ENCODE measurements around the gene GBP1.
A peak's percentile ranks its signal among the peaks of the same experiment; 100 is the strongest.
"Not testable (repeated sequence)": the region's sequence is repeated elsewhere in the genome, so short reads cannot be mapped to it uniquely, and the experiment has no call there.

The GBP1 gene

DNA sequence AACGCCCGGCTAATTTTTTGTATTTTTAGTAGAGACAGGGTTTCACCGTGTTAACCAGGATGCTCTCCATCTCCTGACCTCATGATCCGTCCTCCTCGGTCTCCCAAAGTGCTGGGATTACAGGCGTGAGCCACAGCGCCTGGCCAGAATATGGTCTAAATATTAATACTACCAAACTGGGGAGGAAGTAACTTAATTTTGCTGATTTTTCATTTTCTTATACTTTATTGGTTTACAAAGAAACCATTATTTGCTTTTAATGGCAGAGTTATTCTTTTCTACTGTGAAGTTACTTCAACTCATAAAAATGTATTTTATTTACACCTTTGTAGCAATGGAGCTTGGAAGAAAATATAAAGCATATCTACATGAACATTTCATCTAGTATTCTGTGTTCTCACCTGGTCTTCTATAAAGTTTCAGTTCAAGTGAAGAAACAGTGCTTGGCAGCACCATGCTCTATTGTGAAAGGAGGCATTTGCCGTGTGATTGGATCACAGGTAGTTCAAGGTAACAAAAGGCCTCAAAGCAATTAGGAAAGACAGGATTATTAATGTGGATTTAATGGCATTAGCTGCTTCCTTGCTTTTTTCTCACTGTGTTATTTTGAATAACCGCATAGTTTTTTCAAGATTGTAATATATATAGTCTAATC, 13.6 kb downstream of the GBP1 start:
- DNase-seq, result no peak

DNA sequence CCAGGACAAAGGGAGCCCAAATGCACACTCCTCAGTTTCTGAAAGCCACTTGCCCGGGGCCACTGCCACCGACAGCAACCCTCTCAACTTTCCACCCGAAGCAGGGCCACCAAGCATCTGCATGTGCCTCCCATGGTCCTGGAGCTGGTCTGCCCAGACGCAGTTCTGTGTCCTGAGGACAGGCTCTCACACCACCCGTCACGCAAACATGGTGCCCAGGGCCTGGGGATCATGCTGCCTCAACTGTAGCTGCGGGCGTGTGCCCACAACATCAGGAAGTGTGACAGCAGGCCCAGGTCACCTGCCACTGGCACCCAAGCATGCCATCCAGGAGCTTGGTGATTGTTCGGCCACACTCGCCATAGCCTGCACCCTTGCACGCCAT, 14.4 kb downstream of the GBP1 start:
- DNase-seq, result no peak

- DNase-seq, result not testable (repeated sequence)
These were observed 14.9 kb downstream of the GBP1 start for GRCh38 chr1:89049901-89050648.

GRCh38 chr1:89049187-89049586, 15.8 kb downstream of the GBP1 start:
- DNase-seq, result not testable (repeated sequence)

GRCh38 chr1:89047734-89048133, 17.3 kb downstream of the GBP1 start:
- DNase-seq, result no peak

- peak; percentile 35 for DNase-seq
These were observed 18.5 kb downstream of the GBP1 start for GRCh38 chr1:89046318-89047183.

DNA sequence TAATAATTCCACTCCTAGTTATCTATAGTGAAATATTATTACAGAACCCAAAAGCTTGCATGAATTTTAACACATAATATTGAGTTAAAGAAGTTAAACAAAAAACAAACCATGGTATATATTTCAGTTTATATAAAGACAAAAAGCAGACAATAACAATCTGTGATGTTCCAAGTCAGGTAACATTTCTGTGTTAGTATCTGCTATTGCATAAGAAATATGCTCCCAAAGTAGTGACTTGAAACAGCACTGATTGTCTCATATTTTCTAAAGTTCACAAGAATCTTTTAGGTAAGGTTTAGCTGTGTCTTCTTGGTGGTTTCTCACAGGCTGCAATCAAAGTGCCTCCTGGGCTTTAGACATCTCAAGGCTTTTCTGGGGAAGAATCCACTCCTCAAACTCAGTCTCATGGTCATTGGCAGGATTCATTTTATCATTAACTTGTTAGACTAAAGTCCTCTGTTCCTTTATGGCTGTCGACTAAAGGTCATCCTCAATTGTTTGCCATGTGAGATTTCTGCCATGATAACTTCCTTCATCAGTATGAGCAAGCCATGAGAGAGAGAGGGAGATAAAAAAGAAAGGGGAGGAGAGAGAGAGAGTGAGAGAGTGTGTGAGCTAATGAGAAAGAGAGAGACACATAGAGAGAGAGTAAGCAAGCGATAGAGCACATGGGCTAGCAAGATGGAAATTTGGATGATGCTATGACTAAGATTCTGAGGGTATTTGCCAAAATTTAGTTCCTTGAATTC, 19.9 kb downstream of the GBP1 start:
- DNase-seq, result no peak

DNA sequence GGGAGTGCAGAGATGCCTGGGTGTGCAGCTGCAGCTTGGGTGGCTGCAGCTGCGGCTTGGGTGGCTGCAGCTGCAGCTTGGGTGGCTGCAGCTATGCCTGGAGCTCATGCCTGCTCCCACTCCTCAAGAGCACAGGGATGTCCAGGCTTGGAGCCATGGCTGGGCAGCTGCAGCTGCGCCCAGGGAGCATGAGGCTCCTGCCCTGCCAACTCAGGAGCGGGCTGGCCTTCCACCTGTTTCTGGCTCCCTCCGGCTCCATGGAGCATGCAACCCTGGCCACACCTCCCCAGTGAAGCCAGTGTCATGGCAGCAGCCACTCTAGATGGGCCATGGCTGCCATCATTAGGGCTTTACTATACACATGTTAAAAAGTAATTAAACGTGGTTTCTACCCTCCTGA, 21.1 kb downstream of the GBP1 start:
- DNase-seq, result no peak

DNA sequence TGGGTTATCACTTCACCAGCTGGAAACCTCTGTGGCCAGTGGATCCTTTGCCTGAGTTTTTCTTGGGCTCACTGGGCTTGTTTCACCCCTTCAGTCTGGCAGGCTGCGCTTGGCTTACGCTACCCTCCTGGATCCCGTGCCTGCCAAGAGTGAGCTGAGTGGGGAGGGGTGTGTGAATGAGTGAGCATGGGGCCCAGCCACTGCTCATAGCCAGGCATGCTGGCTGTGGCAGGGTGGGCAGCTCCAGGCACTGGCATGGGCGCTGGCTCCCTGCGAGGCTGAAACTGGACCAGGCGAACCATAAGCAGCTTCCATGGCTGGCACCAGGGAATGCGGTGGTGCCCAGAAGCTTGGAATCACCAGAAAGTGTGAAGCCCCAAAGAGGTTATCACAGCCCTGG, 22.5 kb downstream of the GBP1 start:
- DNase-seq, result no peak

DNA sequence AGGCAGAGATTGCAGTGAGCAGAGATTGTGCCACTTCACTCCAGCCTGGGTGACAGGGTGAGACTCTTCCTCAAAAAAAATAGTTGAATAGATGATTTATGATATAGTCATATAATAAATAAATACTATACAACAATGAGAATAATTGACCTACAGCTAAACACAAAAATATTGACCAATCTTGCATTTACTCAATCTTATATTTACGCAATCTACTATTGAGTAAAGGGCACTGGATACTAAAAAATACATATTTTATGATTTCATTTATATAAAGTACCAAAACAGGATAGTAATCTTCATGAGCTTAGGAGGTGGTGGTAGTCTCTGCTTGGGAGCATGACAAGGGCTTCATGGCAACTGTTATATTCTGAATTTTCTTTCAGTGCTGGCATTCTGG, 23.3 kb downstream of the GBP1 start:
- no peak for DNase-seq

DNA sequence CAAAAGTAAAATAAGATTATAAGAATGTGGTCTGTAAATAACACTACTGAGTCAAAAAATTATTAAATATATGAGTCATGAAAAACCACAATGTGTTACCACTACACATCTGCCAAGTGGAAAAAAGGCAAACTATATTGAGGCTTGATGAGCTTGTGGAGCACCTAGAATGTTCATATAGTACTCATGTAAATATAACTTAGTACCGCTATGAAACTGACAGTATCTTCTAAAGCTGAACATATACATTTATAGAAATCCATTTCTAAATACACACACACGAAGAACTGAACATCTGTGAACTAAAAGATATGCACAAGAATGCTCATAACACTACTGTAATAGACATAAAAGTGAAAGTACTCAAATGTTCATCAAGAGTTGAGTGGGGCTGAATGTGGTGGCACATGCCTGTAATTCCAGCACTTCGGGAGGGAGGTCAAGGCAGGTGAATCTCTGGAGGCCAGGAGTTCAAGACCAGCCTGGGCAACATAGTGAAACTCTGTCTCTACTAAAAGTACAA, 23.8 kb downstream of the GBP1 start:
- DNase-seq, result peak; percentile 52

DNA sequence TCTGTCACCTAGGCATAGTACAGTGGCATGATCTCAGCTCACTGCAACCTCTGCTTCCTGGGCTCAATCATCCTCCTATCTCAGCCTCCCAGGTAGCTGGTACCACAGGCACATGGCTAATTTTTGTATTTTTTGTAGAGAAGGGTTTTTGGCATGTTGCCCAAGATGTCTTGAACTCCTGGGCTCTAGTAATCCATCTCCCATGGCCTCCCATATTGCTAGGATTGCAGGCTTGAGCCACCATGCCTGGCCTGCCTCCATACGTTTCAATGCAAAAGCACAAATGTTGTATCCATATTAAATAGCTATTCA, 24.7 kb downstream of the GBP1 start:
- no peak for DNase-seq

DNA sequence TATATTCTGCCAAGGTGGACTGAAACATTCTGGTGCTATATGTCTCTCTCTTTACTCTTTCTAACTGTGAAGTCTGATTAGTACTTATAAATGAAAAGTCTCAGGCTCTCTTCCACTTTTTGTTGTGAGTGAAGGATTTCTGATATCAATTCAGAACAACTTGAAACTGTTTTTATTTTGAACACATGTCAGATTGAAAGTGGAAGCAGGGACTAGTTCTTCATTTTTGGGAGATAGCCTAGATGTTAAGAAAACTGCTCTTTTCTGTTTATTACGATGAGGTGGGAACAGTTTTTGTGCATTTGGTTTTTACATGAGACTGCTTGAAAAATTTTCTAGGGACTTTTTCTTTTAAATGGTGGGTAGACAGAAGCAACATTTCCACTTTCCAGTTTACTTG, 27.8 kb downstream of the GBP1 start:
- no peak for DNase-seq

- DNase-seq, result no peak
These were observed 29.9 kb downstream of the GBP1 start for GRCh38 chr1:89035080-89035479.

DNA sequence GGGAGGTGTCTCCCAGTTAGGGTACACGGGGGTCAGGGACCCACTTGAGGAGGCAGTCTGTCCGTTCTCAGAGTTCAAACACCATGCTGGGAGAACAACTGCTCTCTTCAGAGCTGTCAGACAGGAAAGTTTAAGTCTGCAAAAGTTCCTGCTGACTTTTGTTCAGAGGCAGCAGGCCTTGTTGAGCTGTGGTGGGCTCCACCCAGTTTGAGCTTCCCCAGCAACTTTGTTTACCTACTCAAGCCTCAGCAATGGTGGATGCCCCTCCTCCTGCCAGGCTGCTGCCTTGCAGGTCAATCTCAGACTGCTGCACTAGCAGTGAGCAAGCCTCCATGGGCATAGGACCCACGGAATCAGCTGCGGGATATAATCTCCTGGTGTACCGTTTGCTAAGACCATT, 31.0 kb downstream of the GBP1 start:
- DNase-seq, result not testable (repeated sequence)

- DNase-seq, result not testable (repeated sequence)
These were observed 36.0 kb downstream of the GBP1 start for GRCh38 chr1:89029051-89029450.

GRCh38 chr1:89025928-89026327, 39.1 kb downstream of the GBP1 start:
- no peak for DNase-seq

DNA sequence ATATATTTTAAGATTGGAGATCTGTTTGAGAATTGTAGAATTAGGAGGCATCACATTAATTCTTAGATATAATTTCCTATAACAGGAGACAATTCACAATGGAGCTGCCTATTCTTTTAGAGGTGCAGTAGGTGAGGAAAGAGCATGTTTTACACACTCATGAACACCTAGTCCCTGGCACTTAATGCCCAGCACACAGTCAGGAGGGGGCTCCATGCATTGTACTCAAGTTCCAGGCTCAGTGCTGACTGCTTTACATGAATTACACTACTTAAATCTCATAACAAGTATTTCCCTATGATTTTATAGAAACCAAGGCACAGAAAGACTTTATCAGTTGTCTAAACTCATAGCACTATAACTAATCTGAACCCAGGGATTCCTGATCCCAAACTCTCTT, 42.0 kb downstream of the GBP1 start:
- DNase-seq, result no peak

- no peak for DNase-seq
These were observed 42.6 kb downstream of the GBP1 start, which contains the start of gene GBP3 for GRCh38 chr1:89022167-89022959. Gene GBP3, minus strand, starts transcription at chr1:89022866. Its CDS starts 2,145 bp downstream, at chr1:89020721.

DNA sequence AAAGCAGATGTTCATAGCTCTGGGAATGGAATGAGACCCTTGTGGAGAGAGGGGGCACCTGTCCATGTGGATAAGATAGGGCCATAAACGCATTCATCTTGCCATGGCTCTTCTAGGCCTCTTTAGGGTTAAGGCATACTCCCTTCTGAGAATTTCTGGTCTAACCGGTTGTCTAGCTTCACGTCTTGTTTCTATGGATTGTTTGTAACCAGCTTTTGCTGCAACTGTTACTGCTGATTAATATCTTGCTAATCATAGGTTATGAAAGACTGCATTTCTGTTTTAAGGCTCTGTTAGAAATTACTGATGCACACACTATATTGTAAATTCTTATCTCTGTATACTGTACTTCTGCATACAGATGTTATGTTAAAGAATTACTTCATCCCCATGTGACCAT, 46.7 kb downstream of the GBP1 start:
- DNase-seq, result not testable (repeated sequence)

DNA sequence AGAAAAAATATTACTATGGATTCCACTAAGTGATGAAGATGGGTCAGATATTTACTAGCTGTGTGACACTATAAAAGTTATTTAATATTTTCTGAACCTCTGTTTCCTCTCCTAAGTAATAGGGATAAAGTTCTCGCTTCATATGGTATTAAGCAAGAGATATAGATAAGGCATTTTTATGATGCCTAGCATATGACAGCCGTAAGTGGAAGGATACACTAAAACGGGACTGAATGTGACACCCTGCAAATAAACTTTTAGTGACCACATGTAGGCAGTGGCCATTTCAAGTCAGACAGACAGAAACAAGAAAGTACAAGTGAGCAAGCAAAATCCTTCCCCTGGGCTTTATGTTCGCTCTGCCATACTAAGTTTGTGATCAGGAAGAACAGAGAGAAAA, 56.5 kb downstream of the GBP1 start:
- DNase-seq, result no peak

Data from stimulated activated CD4-positive, alpha-beta T cell treated with anti-CD3 and anti-CD28 coated beads, Interleukin-1b, Interleukin-23, amount 100 ng/mL, for 48 hours (primary cell).